ENCODE results near the gene SLC25A27.

Gene SLC25A27, protein sequence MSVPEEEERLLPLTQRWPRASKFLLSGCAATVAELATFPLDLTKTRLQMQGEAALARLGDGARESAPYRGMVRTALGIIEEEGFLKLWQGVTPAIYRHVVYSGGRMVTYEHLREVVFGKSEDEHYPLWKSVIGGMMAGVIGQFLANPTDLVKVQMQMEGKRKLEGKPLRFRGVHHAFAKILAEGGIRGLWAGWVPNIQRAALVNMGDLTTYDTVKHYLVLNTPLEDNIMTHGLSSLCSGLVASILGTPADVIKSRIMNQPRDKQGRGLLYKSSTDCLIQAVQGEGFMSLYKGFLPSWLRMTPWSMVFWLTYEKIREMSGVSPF

GRCh38 chr6:46652603-46653438 lies at the start of gene SLC25A27, which contains the start of gene CYP39A1:
SLC25A27 (plus strand) TSS chr6:46652975; CDS start chr6:46653193, 218 bp downstream.
CYP39A1 (minus strand) TSS chr6:46652818; CDS start chr6:46652582, 236 bp downstream.
- no peaks in the 10 kb centered on the region for H3K9me3 Mint-ChIP-seq
- H3K27ac Mint-ChIP-seq = no peak within 1 kb of the TSS
- ATAC-seq (peak; percentile 100), DNase-seq (peak; percentile 77 to 81)
- H3K27me3 Mint-ChIP-seq = peaks cover 30% of the 10 kb centered on the region
- H3K4me3 Mint-ChIP-seq = peak within 1 kb of the TSS; percentile 82 to 90
- peaks cover 25% of the 10 kb centered on the region for H3K4me1 Mint-ChIP-seq

DNA sequence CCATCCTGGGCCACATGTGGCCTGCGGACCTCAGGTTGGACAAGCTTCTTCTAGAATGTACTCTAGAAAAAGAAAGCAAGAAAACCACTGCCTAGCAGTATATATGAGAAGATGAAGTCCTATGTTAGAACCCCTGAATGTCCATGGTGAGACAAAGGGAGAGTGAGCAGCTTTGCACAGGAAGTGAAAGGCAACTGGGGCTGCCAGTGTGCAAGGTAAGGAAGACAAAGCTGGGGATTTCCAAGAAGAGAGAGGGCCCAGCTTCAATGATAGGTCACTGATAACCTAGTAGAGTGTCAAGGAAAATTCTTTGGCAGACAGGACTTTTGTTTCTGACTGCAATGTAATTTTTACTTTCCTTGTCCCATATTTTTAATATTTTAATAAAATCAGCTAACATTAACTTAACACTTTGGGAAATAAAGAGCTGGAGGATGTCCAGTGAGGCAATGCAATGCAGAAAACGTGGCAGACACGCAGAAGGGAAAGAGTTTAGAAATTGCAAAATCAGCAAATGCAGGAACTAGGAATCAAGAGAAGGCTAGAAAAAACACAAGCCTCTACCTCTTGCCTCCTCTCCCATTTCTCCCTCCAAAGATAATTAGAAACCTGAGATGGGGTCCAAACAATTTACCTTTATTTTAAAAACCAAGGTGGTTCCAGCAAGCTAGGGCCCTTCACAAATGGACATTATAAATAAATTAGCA lies 47.5 kb upstream of the SLC25A27 start:
- Mint-ChIP-seq H3K27ac (no peak overlapping the region), H3K27me3 (peaks cover 30% of the 10 kb centered on the region), H3K4me3 (no peak overlapping the region), H3K9me3 (no peaks in the 10 kb centered on the region), H3K4me1 (no peaks in the 10 kb centered on the region)
- ATAC-seq = no peak
- no peak for DNase-seq

DNA sequence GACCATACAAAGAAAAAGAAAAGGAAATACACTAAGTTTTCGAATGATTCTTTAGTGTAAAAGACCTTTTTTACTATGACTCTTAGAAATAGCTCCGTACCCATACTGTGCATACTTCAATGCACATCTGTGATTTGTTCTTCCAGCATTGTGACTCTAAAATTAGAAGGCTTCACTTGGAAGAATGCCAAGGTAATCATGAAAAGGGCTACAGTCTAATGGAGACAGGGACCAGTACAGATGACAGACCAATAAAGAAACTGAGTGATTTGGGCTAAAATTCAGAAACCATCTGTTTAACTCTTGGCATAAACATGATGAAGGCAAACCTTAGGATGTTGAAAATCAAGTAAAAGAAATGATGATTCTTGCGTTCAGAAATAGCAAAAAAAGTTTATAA lies 46.4 kb upstream of the SLC25A27 start:
- H3K27ac Mint-ChIP-seq = no peak overlapping the region
- DNase-seq (no peak), ATAC-seq (no peak)
- H3K4me1 Mint-ChIP-seq = no peaks in the 10 kb centered on the region
- H3K9me3 Mint-ChIP-seq = no peaks in the 10 kb centered on the region
- H3K4me3 Mint-ChIP-seq = no peak overlapping the region
- peaks cover 30% of the 10 kb centered on the region for H3K27me3 Mint-ChIP-seq

GRCh38 chr6:46610862-46611553 lies 41.8 kb upstream of the SLC25A27 start:
- H3K27ac Mint-ChIP-seq = no peak overlapping the region
- ATAC-seq (no peak), DNase-seq (no peak)
- no peak overlapping the region for H3K4me3 Mint-ChIP-seq
- no peaks in the 10 kb centered on the region for H3K9me3 Mint-ChIP-seq
- H3K27me3 Mint-ChIP-seq = peaks cover 30% of the 10 kb centered on the region
- no peaks in the 10 kb centered on the region for H3K4me1 Mint-ChIP-seq

GRCh38 chr6:46612645-46613044 lies 40.1 kb upstream of the SLC25A27 start:
- H3K27me3 Mint-ChIP-seq = peaks cover 40% of the 10 kb centered on the region
- H3K27ac Mint-ChIP-seq = no peak overlapping the region
- no peak for ATAC-seq

DNA sequence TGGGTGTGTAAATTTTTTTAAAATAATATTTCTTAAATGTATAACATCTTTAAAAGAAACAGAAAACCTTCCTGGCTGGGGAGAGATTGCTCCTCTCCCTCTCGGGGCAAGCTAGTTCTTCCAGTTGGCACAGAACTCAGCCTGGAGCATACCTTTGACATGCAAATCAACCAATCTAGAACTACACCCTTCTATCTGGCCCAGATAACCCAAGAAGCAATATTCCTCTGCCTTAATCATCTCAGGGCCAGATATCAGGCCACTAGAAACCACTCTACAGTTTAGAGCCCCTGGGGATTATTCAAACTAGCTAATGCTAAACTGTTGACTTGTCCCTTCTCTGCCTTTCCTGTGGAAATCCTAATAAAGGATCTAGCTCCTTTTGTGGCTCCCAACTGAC lies 34.0 kb upstream of the SLC25A27 start:
- no peak for DNase-seq
- Mint-ChIP-seq H3K27ac (no peak overlapping the region), H3K9me3 (no peaks in the 10 kb centered on the region), H3K4me3 (no peak overlapping the region), H3K27me3 (peaks cover 35% of the 10 kb centered on the region), H3K4me1 (no peaks in the 10 kb centered on the region)
- ATAC-seq = no peak

More at GRCh38 chr6:46612645-46613044, 40.1 kb upstream of the SLC25A27 start:
- no peaks in the 10 kb centered on the region for H3K4me1 Mint-ChIP-seq
- DNase-seq = no peak
- H3K4me3 Mint-ChIP-seq = no peak overlapping the region
- H3K9me3 Mint-ChIP-seq = no peaks in the 10 kb centered on the region

DNA sequence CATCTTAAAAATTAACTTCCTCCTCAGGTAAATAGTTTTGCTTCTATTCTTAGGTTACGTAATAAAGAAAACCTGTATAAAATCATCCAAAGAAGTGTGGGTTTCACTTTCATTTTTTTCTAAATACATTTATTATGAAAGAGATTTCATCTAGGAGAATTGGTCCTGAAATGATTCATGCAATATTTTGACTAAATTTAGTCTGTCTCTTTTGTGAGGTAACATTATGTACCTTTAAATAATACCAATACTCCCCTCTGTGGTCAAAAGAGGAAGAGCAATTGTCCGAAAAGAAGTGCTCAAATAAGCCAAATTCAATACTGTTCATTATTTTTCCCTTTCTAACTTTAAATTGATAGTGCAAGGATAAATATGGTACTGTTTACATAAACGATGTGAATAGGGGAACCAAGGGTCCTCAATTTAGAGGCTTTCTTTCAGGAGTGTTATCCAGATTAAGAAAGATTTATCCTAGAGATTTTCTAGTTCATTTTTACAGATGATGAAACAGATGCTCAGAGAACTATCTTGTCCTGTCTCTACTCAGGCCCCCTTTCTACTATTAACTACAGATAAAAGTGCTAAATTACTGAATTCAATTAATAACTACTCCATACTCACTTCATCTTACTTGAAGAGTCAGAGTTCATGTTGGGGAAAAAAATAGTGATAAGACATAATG lies 26.4 kb upstream of the SLC25A27 start:
- DNase-seq (no peak), ATAC-seq (peak; percentile 83)
- Mint-ChIP-seq H3K4me3 (peak overlapping the region; percentile 26 to 56), H3K4me1 (peaks cover 6% of the 10 kb centered on the region), H3K27me3 (peaks cover 16% of the 10 kb centered on the region), H3K9me3 (no peaks in the 10 kb centered on the region), H3K27ac (peak overlapping the region in 1 of 2 donors; percentile 31)

DNA sequence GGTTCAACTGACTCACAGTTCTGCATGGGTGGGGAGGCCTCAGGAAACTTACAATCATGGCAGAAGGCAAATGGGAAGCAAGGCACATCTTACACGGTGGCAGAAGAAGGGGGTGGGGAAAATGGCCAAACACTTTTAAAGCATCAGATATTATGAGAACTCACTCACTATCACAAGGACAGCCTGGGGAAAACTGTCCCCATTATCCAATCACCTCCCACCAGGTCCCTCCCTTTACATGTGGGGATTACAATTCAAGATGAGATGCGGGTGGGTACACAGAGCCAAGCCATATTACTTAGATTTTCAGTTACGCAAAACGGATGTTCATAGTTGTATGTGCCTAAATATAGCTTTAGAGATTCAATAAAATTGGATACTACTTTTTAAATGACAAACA lies 25.8 kb upstream of the SLC25A27 start:
- DNase-seq (no peak), ATAC-seq (no peak)
- H3K9me3 Mint-ChIP-seq = no peaks in the 10 kb centered on the region
- H3K27ac Mint-ChIP-seq = no peak overlapping the region
- H3K4me3 Mint-ChIP-seq = no peak overlapping the region
- peaks cover 6% of the 10 kb centered on the region for H3K4me1 Mint-ChIP-seq
- peaks cover 16% of the 10 kb centered on the region for H3K27me3 Mint-ChIP-seq

GRCh38 chr6:46628498-46628897 lies 24.3 kb upstream of the SLC25A27 start:
- Mint-ChIP-seq H3K27me3 (peaks cover 2% of the 10 kb centered on the region), H3K4me1 (peaks cover 6% of the 10 kb centered on the region), H3K4me3 (no peak overlapping the region), H3K27ac (peak overlapping the region in 1 of 2 donors; percentile 7), H3K9me3 (no peaks in the 10 kb centered on the region)
- DNase-seq (no peak), ATAC-seq (no peak)

GRCh38 chr6:46628976-46629375 lies 23.8 kb upstream of the SLC25A27 start:
- no peak for ATAC-seq
- no peak overlapping the region for H3K27ac Mint-ChIP-seq
- peaks cover 6% of the 10 kb centered on the region for H3K4me1 Mint-ChIP-seq
- H3K27me3 Mint-ChIP-seq = no peaks in the 10 kb centered on the region
- no peak overlapping the region for H3K4me3 Mint-ChIP-seq
- DNase-seq = no peak
- no peaks in the 10 kb centered on the region for H3K9me3 Mint-ChIP-seq

DNA sequence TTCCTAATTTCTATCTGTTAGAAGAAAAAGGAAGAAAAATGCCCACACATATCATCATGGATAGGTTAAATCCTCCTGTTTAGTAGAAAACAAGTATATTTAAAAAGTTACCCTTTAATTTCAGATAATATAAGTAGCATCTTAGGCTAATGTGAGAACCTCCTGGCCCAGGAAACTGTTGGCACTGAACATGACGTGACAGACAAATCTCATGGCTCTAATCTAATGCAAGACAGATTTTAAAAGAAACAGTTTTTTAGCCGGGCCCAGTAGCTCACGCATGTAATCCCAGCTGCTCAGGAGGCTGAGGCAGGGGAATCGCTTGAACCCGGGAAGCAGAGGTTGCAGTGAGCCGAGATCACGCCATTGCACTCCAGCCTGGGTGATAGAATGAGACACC lies 23.1 kb upstream of the SLC25A27 start:
- Mint-ChIP-seq H3K27ac (no peak overlapping the region), H3K9me3 (no peaks in the 10 kb centered on the region), H3K4me1 (peaks cover 6% of the 10 kb centered on the region), H3K27me3 (no peaks in the 10 kb centered on the region), H3K4me3 (no peak overlapping the region)
- ATAC-seq (no peak), DNase-seq (no peak)

GRCh38 chr6:46632053-46632452 lies 20.7 kb upstream of the SLC25A27 start:
- H3K4me3 Mint-ChIP-seq = no peak overlapping the region
- H3K27ac Mint-ChIP-seq = no peak overlapping the region
- ATAC-seq (no peak), DNase-seq (no peak)
- no peaks in the 10 kb centered on the region for H3K4me1 Mint-ChIP-seq
- no peaks in the 10 kb centered on the region for H3K9me3 Mint-ChIP-seq
- no peaks in the 10 kb centered on the region for H3K27me3 Mint-ChIP-seq

- H3K9me3 Mint-ChIP-seq = no peaks in the 10 kb centered on the region
- H3K4me3 Mint-ChIP-seq = no peak overlapping the region
- peaks cover 9% of the 10 kb centered on the region for H3K27me3 Mint-ChIP-seq
- no peak for ATAC-seq
- no peak for DNase-seq
- no peaks in the 10 kb centered on the region for H3K4me1 Mint-ChIP-seq
- H3K27ac Mint-ChIP-seq = no peak overlapping the region
These were observed 17.3 kb upstream of the SLC25A27 start for GRCh38 chr6:46635462-46635861.

DNA sequence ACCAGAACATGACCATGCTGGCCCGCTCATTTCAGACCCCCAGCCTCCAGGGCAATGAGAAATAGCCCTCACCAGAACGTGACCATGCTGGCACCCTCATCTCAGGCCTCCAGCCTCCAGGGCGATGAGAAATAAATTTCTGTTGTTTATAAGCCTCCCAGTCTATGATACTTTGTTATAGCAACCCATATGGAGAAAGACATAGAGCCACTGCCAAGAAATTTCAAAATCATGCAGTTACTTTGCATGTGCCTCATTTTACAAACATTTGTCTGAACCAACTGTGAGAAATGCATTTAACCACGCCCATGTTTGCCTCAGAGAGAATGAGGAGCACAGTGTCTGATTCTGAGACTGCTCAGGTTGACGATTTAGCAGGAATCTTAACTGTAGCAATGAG lies 15.6 kb upstream of the SLC25A27 start:
- H3K27me3 Mint-ChIP-seq = peaks cover 9% of the 10 kb centered on the region
- ATAC-seq (no peak), DNase-seq (no peak)
- H3K27ac Mint-ChIP-seq = peak overlapping the region in 1 of 2 donors; percentile 82
- H3K4me1 Mint-ChIP-seq = no peaks in the 10 kb centered on the region
- no peak overlapping the region for H3K4me3 Mint-ChIP-seq
- H3K9me3 Mint-ChIP-seq = no peaks in the 10 kb centered on the region

DNA sequence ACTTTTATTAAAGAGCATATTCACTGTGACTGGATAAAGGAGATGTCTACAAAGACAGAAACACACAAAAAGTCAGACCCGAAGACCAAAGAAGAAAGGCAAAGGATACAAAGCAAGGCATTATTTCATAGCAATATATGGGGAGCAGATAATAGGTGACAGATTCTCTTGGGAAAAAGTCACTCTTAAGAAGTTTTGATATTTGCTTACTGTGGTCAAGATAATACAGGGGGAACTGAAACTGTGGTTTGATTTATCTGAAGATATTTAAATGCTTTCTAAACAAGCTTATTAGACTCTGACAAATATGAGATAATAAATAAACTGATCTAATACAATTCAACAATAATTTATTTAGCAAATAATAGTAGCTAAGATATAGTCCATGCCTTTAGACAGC lies 14.8 kb upstream of the SLC25A27 start:
- ATAC-seq = no peak
- Mint-ChIP-seq H3K27ac (no peak overlapping the region), H3K9me3 (no peaks in the 10 kb centered on the region)

More for the DNA sequence above, 14.8 kb upstream of the SLC25A27 start:
- H3K4me1 Mint-ChIP-seq = peaks cover 5% of the 10 kb centered on the region
- peaks cover 14% of the 10 kb centered on the region for H3K27me3 Mint-ChIP-seq
- DNase-seq = no peak
- H3K4me3 Mint-ChIP-seq = no peak overlapping the region

Data from stimulated activated naive CD8-positive, alpha-beta T cell treated with anti-CD3 and anti-CD28 coated beads, Interleukin-15, amount 100 ng/mL, for 72 hours (primary cell).